Ascending aorta (tissue), 2 donors: ENCODE data around the gene HS6ST1. TPM values are rescaled to one million over a fixed set of nuclear protein-coding genes. Genes with fewer than 3 reads are reported as not detected.
A peak's percentile ranks its signal among the peaks of the same experiment; 100 is the strongest.
"Not testable (repeated sequence)": the region's sequence is repeated elsewhere in the genome, so short reads cannot be mapped to it uniquely, and the experiment has no call there.

Source experiments
- DNase-seq, 2 donors: peaks; one replicate each; pipeline ENCODE4 v3.0.0-alpha.2; 2019; ENCODE audit warnings: low spot score in 2 of 2
- H3K27ac ChIP-seq, 2 donors: fragments of 200-600 bp; sonication (generic); one replicate each; pipeline ENCODE4 v1.5.1; 2016 to 2017; ENCODE audit warnings: mild to moderate bottlenecking in 1 of 2
- H3K27me3 ChIP-seq: fragments of 200-600 bp; sonication (generic); one replicate; pipeline ENCODE4 v1.5.1; 2017
- H3K36me3 ChIP-seq, 2 donors: fragments of 200-600 bp; sonication (generic); one replicate each; pipeline ENCODE4 v1.5.1; 2016
- H3K4me1 ChIP-seq, 2 donors: fragments of 200-600 bp; sonication (generic); one replicate each; pipeline ENCODE4 v1.5.1; 2016 to 2017; ENCODE audit warnings: mild to moderate bottlenecking in 1 of 2
- H3K4me3 ChIP-seq, 2 donors: fragments of 200-600 bp; sonication (generic); one replicate each; pipeline ENCODE4 v1.5.1; 2016 to 2017; ENCODE audit warnings: mild to moderate bottlenecking in 1 of 2
- H3K9me3 ChIP-seq, 2 donors: fragments of 200-600 bp; sonication (generic); one replicate each; pipeline ENCODE4 v1.5.1; 2016
- CTCF ChIP-seq, 3 experiments: fragments of 200-600 bp in 2 of 3; fragments of 450-650 bp in 1 of 3; sonication (generic) in 2 of 3; IDR thresholded peaks; one replicate each; pipeline ENCODE4 v1.5.1; 2016 to 2019; ENCODE audit warnings: antibody characterized with exemption in 3 of 3, mild to moderate bottlenecking in 1 of 3, moderate library complexity in 1 of 3
- intact Hi-C: fragments of 100-400 bp; cut with DNase I; formaldehyde crosslinking; loops from one replicate; pipeline ENCODE4 v1.15.1; 2023
- total RNA-seq: library from RNA; depleted of rRNA; stranded (reverse); fragments of >200 nt; gene quantifications from one replicate; pipeline ENCODE4 v1.1.0, GENCODE V29; 2016

The HS6ST1 gene
- total RNA-seq, 1 donor from 2014 or later = 42.7 TPM

GRCh38 chr2:128269063-128269989, 49.3 kb downstream of the HS6ST1 start:
- peak in 1 of 2 donors; percentile 54 for DNase-seq
- intact Hi-C loops = no loop called here
- no peak overlapping the region for H3K4me3 ChIP-seq
- no peaks in the 10 kb centered on the region for H3K9me3 ChIP-seq
- no peak overlapping the region for H3K27ac ChIP-seq
- H3K4me1 ChIP-seq = no peaks in the 10 kb centered on the region
- no peaks in the 10 kb centered on the region for H3K27me3 ChIP-seq
- TF ChIP-seq CTCF (IDR thresholded peaks at IDR 0.05) = no peak
- H3K36me3 ChIP-seq = peaks cover 0 to 4% of the 10 kb centered on the region in 2 donors

GRCh38 chr2:128268611-128269010, 50.1 kb downstream of the HS6ST1 start:
- intact Hi-C loops, H3K36me3 ChIP-seq, H3K4me1 ChIP-seq, H3K9me3 ChIP-seq, H3K4me3 ChIP-seq, H3K27me3 ChIP-seq, H3K27ac ChIP-seq, DNase-seq: not testable (repeated sequence)

- H3K36me3 ChIP-seq, H3K9me3 ChIP-seq, H3K27me3 ChIP-seq, H3K4me1 ChIP-seq, H3K27ac ChIP-seq, DNase-seq, intact Hi-C loops, H3K4me3 ChIP-seq: not testable (repeated sequence)
These were observed 50.5 kb downstream of the HS6ST1 start for GRCh38 chr2:128268145-128268544.

- DNase-seq, H3K4me1 ChIP-seq, H3K27ac ChIP-seq, H3K36me3 ChIP-seq, H3K27me3 ChIP-seq, intact Hi-C loops, H3K4me3 ChIP-seq, H3K9me3 ChIP-seq: not testable (repeated sequence)
These were observed 51.0 kb downstream of the HS6ST1 start for GRCh38 chr2:128267649-128268048.

- H3K27me3 ChIP-seq, H3K4me1 ChIP-seq, DNase-seq: not testable (repeated sequence)
These were observed 51.5 kb downstream of the HS6ST1 start for GRCh38 chr2:128267197-128267596.

GRCh38 chr2:128266463-128266862, 52.2 kb downstream of the HS6ST1 start:
- intact Hi-C loops, DNase-seq, H3K36me3 ChIP-seq, H3K4me1 ChIP-seq, H3K27ac ChIP-seq, H3K4me3 ChIP-seq, H3K9me3 ChIP-seq, H3K27me3 ChIP-seq: not testable (repeated sequence)

More at GRCh38 chr2:128267197-128267596, 51.5 kb downstream of the HS6ST1 start:
- intact Hi-C loops, H3K4me3 ChIP-seq, H3K36me3 ChIP-seq, H3K9me3 ChIP-seq, H3K27ac ChIP-seq: not testable (repeated sequence)

GRCh38 chr2:128265608-128265993, 53.1 kb downstream of the HS6ST1 start:
- not testable (repeated sequence) for DNase-seq

GRCh38 chr2:128264881-128265607, 53.6 kb downstream of the HS6ST1 start:
- no peaks in the 10 kb centered on the region for H3K27me3 ChIP-seq
- TF ChIP-seq CTCF (IDR thresholded peaks at IDR 0.05) = no peak
- no peak overlapping the region for H3K4me3 ChIP-seq
- peaks cover 0 to 6% of the 10 kb centered on the region in 2 donors for H3K4me1 ChIP-seq
- no peaks in the 10 kb centered on the region for H3K36me3 ChIP-seq
- DNase-seq = no peak
- H3K27ac ChIP-seq = no peak overlapping the region
- H3K9me3 ChIP-seq = no peaks in the 10 kb centered on the region
- intact Hi-C loops = no loop called here

More at GRCh38 chr2:128265608-128265993, 53.1 kb downstream of the HS6ST1 start:
- H3K9me3 ChIP-seq, H3K4me1 ChIP-seq, H3K36me3 ChIP-seq, intact Hi-C loops, H3K27ac ChIP-seq, H3K27me3 ChIP-seq, H3K4me3 ChIP-seq: not testable (repeated sequence)
